ENCODE data around the gene CYGB. TPM values are rescaled to one million over a fixed set of nuclear protein-coding genes. Genes with fewer than 3 reads are reported as not detected.

The CYGB gene
- polyA plus RNA-seq, 1 donor (not counting 4 experiments of a cell fraction or from before 2014, with no cell fraction given) = 10.3 TPM

GRCh38 chr17:76549215-76549518 is 11.7 kb upstream of the CYGB start:
- no peaks in the 10 kb centered on the region for H4K20me1 ChIP-seq (ENCODE audit: control insufficient read depth, extremely low read depth, insufficient read depth, low read length)
- no peak for DNase-seq (ENCODE audit: low read depth, low spot score)
- H3K9me1 ChIP-seq (ENCODE audit: control insufficient read depth, extremely low read depth, insufficient read depth, low read length) = no peaks in the 10 kb centered on the region
- no peak overlapping the region for H3K27ac ChIP-seq (ENCODE audit: control insufficient read depth, insufficient read depth, low read length)
- no peak overlapping the region for H3K9ac ChIP-seq (ENCODE audit: control insufficient read depth, extremely low read depth, insufficient read depth, low read length)
- H3K27me3 ChIP-seq (ENCODE audit: control insufficient read depth, extremely low read depth, insufficient read depth, low read length) = peaks cover 12% of the 10 kb centered on the region
- peaks cover 46% of the 10 kb centered on the region for H3K4me1 ChIP-seq (ENCODE audit: control insufficient read depth, extremely low read depth, insufficient read depth, low read length)
- no peak for FAIRE-seq
- H3K79me2 ChIP-seq (ENCODE audit: control insufficient read depth, insufficient read depth, low read length) = peaks cover 14% of the 10 kb centered on the region
- H3K9me3 ChIP-seq (ENCODE audit: control insufficient read depth, low read depth, low read length) = no peaks in the 10 kb centered on the region
- peak overlapping the region in 1 of 3 experiments; percentile 8 for H3K4me3 ChIP-seq (ENCODE audit: control insufficient read depth in 2 of 3, extremely low read depth in 1 of 3, insufficient read depth in 2 of 3, low read depth in 1 of 3, low read length in 3 of 3)
- H3K4me2 ChIP-seq (ENCODE audit: control insufficient read depth, extremely low read depth, insufficient read depth, low read depth, low read length) = no peak overlapping the region
- dilution Hi-C loops (cut with MboI; ENCODE audit: extremely low pct_ligation_motif_present, low sequenced_read_pairs) = no loop called here
- peaks cover 0 to 5% of the 10 kb centered on the region in 2 experiments for H3K36me3 ChIP-seq (ENCODE audit: control insufficient read depth in 2 of 2, extremely low read depth in 1 of 2, insufficient read depth in 2 of 2, low read length in 2 of 2)
- no peak for TF ChIP-seq CTCF (optimal IDR thresholded peaks at IDR 0.05 in 1 of 3, IDR thresholded peaks at IDR 0.05 in 1 of 3, conservative IDR thresholded peaks at IDR 0.05 in 1 of 3; ENCODE audit: extremely low read depth in 1 of 3, insufficient read depth in 2 of 3, low read length in 3 of 3)
- no peak for TF ChIP-seq EZH2 (IDR thresholded peaks at IDR 0.05; ENCODE audit: low read length)
- H2AFZ ChIP-seq (ENCODE audit: control insufficient read depth, low read length) = no peak overlapping the region

DNA sequence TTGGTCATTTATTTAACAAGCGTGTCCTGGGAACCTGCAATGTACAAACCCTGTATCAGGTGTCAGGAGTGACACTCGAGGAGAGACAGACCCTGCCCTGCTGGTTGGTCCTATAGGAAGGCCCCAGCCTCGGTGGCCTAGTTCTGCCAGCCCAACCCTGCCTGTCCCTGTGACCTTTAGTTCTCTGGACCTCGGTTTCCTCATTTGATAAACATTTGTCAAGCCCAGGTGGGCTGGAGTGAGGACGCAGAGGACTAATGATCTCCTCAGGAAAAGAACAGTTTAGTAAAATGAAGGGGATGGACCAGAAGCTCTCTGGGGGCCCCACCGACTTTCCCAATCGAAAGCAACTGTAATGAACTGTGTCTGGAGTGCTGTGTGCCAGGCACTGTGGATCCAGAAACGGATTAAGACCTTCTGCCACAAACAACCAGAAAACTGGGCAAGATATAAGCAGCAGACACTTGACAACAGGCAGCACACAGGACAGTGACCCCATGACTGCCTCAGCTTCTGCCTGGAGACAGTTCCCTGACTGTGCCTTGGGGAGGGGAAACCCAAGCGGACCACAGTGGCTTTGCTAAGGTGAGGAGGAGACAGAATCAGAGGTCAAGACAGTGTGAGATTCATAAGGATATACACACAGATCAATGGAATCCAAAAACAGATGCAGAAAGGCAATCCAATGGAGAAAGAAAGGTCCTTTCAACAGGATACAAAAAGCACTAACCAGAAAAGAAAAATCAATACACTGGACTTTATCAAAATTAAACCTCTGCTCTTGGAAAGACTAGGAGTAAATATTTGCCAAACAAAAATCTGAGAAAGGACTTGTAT is 11.1 kb upstream of the CYGB start:
- H2AFZ ChIP-seq (ENCODE audit: control insufficient read depth, low read length) = no peak overlapping the region
- H3K27me3 ChIP-seq (ENCODE audit: control insufficient read depth, extremely low read depth, insufficient read depth, low read length) = peaks cover 18% of the 10 kb centered on the region
- no peak for DNase-seq (ENCODE audit: low read depth, low spot score)
- peaks cover 0 to 5% of the 10 kb centered on the region in 2 experiments for H3K36me3 ChIP-seq (ENCODE audit: control insufficient read depth in 2 of 2, extremely low read depth in 1 of 2, insufficient read depth in 2 of 2, low read length in 2 of 2)
- H4K20me1 ChIP-seq (ENCODE audit: control insufficient read depth, extremely low read depth, insufficient read depth, low read length) = no peaks in the 10 kb centered on the region
- H3K27ac ChIP-seq (ENCODE audit: control insufficient read depth, insufficient read depth, low read length) = no peak overlapping the region
- TF ChIP-seq EZH2 (IDR thresholded peaks at IDR 0.05; ENCODE audit: low read length) (no peak), CTCF (optimal IDR thresholded peaks at IDR 0.05 in 1 of 3, IDR thresholded peaks at IDR 0.05 in 1 of 3, conservative IDR thresholded peaks at IDR 0.05 in 1 of 3; ENCODE audit: extremely low read depth in 1 of 3, insufficient read depth in 2 of 3, low read length in 3 of 3) (no peak)
- H3K79me2 ChIP-seq (ENCODE audit: control insufficient read depth, insufficient read depth, low read length) = peaks cover 14% of the 10 kb centered on the region
- H3K9me1 ChIP-seq (ENCODE audit: control insufficient read depth, extremely low read depth, insufficient read depth, low read length) = no peaks in the 10 kb centered on the region
- dilution Hi-C loops (cut with MboI; ENCODE audit: extremely low pct_ligation_motif_present, low sequenced_read_pairs) = no loop called here
- FAIRE-seq = no peak
- peak overlapping the region in 1 of 3 experiments; percentile 0 for H3K4me3 ChIP-seq (ENCODE audit: control insufficient read depth in 2 of 3, extremely low read depth in 1 of 3, insufficient read depth in 2 of 3, low read depth in 1 of 3, low read length in 3 of 3)
- H3K9me3 ChIP-seq (ENCODE audit: control insufficient read depth, low read depth, low read length) = no peaks in the 10 kb centered on the region
- peaks cover 46% of the 10 kb centered on the region for H3K4me1 ChIP-seq (ENCODE audit: control insufficient read depth, extremely low read depth, insufficient read depth, low read length)
- H3K4me2 ChIP-seq (ENCODE audit: control insufficient read depth, extremely low read depth, insufficient read depth, low read depth, low read length) = peak overlapping the region; percentile 34
- peak overlapping the region; percentile 9 for H3K9ac ChIP-seq (ENCODE audit: control insufficient read depth, extremely low read depth, insufficient read depth, low read length)
